Brain pericyte (primary cell): ENCODE measurements around the gene DENND5B.
"Not testable (repeated sequence)": the region's sequence is repeated elsewhere in the genome, so short reads cannot be mapped to it uniquely, and the experiment has no call there.

Source experiments
- DNase-seq: peaks from one replicate; pipeline ENCODE4 v3.0.0-alpha.2; 2012; ENCODE audit warnings: low read depth, low spot score

The DENND5B gene

DNA sequence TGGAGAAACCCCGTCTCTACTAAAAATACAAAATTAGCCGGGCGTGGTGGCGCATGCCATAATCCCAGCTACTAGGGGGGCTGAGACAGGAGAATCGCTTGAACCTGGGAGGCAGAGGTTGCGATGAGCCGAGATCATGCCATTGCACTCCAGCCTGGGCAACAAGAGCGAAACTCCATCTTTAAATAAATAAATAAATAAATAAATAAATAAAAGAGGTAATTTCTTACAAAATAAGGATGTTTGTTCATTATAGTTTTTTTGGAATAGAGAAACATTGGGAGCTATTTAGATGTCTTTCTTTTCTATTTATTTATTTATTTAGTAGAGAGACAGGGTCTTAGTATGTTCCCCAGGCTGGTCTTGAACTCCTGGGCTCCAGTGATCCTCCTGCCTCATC is 213.7 kb downstream of the DENND5B start:
- DNase-seq, result not testable (repeated sequence)

DNA sequence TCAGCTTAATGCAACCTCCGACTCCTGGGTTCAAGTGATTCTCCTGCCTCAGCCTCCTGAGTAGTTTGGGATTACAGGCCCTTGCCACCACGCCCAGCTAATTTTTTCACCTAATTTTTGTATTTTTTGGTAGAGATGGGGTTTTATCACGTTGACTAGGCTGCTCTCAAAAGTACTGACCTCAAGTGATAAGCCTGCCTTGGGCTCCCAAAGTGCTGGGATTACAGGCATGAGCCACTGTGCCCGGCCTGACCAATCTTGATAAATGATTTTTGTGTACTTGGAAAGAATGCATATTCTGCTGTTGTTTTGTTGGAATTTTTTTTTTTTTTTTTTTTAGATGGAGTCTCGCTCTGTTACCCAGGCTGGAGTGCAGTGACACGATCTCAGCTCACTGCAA is 215.5 kb downstream of the DENND5B start:
- DNase-seq, result not testable (repeated sequence)

DNA sequence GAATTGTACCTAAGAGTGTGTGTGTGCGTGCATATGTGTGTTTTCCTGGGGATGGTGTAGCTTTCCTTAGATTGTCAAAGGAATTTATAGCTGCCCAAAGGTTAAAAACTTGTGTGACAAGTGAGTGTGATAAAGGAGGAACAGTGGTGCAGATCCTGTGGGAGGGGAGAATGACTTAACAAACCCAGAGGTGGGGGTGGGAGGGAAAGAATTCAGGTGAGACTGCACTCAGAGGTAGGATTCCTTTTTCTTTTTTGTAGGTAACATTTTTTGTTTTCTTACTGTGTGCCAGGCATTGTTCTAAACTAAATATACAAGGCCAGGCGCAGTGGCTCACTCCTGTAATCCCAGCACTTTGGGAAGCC is 219.7 kb downstream of the DENND5B start:
- no peak for DNase-seq

DNA sequence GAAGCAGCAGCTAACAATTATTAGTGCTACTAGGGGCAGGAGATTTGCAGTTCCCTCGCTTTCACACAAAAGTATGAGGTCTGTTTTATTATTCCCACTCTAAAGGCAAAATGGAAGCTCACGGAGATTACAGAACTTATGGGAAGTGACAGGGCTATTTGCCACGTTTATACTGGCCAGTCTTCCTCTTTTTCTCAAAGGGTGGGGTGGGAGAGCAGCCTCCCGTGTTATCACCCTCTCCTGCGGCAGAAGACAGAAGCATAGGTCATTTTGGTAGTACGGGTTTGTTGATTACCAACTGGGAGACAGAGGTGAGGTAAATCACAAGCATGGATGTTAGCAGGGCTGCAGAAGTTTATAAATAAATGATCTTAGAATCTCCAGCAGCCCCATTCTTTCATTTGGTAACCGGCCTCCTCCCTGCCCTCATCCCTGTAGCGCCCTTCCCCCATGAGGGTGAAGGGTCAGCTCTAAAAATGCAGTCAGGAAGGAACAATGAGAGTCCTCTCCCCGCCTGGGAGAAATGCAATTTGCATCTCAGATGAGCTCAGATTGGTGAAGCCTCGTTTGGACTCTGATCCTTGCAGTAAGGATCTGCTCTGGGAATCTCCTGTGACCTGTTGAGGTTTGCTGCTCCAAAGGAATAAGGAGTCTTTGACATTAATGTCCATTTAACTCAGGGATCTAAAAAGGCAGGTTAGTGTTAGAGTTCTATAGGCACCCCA is 220.2 kb downstream of the DENND5B start:
- no peak for DNase-seq

DNA sequence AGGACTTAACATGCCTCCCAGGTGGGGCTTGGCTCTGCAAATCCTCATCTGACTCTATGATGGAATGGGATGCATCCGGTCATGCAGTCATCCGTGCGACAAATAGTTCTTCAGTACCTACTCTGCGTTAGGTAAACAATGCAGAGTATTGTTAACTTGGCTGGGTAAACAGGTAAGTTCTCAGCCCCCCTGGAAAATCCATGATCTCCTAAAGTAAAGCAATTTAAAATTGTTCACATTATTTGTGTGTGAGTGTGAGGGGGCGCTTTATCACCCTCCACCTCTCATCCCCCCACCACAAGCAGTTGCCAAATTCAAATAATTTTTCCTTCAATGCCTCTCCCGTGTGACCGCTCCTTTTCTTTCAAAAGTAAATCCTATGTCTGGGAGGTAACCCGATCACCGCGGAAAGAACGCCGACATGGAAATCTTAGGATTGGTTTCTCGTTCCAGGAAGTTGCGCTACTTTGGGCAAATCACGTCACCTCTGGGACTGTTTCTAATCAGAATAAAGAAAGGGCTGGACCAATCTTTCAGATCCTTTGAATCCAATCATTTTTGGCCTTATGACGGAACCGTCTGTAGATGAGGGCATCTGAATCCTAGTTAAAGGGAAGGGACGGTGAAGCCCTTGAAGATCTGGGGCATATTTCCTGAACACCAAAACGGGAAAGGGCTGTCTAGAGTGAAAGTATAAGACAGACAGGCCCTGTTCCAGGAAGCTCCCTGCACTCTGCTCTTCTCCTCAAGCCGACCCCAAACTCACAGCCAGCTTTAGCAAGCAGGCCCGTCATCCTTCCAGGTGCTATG is 221.0 kb downstream of the DENND5B start:
- DNase-seq, result no peak

GRCh38 chr12:31368666-31369361 is 222.1 kb downstream of the DENND5B start:
- no peak for DNase-seq

GRCh38 chr12:31366104-31366621 is 224.8 kb downstream of the DENND5B start:
- DNase-seq, result no peak

DNA sequence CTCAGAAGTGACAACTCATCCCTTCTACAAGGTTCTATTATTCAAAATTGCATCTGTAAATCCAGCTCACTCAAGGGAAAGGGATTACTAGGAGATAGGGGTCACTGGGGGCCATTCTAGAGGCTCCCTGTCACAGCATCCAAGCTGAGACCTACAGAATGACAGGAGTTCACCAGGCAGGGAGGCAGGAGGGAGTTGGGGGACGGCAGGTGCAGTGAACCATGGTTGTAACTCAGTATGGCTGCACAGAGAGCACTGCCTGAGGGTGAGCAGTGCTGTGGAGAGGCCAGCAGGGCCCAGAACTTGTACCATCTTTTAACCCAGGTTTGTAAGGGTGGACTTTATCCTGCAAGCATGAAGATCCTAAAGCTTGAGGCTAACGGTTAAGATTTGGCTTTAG is 227.1 kb downstream of the DENND5B start:
- no peak for DNase-seq

DNA sequence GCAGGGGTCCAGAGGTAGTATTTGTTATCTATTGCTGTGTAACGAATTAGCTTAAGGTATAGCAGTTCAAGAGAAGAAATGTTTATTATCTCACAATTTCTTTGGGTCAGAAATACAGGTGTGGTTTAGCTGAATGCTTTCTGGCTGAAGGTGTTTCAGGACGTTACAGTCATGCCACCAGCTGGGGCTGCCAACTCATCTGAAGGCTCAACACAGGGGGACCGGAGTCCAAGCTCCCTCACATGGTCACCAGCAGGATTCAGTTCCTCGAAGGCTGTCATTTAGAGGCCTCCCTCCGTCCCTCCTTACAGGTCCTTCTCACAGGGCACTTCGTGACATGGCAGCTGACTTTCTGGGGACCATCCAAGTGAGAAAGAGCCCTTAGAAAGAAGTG is 227.5 kb downstream of the DENND5B start:
- DNase-seq, result no peak

GRCh38 chr12:31362759-31363415 is 228.0 kb downstream of the DENND5B start:
- DNase-seq, result no peak

- DNase-seq, result no peak
These were observed 228.7 kb downstream of the DENND5B start for GRCh38 chr12:31362115-31362758.

DNA sequence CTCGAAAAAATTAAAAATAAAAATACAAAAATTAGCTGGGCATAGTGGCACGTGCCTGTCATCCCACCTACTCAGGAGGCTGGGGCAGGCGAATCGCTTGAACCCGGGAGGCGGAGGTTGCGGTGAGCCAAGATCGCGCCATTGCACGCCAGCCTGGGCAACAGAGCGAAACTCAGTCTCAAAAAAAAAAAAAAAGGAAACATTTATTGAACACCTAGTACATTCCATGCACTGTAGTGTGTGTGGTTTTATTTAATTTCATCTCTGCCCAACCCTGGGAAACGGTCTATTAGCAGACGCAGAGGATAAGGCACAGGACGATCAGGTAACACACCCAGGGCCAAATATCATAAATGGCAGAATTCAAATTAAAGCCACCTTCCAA is 229.2 kb downstream of the DENND5B start:
- DNase-seq, result no peak

GRCh38 chr12:31355747-31356107 is 235.2 kb downstream of the DENND5B start:
- DNase-seq, result no peak

GRCh38 chr12:31353750-31354708 is 236.9 kb downstream of the DENND5B start:
- no peak for DNase-seq

- DNase-seq, result no peak
These were observed 244.7 kb downstream of the DENND5B start for GRCh38 chr12:31346267-31346666.

DNA sequence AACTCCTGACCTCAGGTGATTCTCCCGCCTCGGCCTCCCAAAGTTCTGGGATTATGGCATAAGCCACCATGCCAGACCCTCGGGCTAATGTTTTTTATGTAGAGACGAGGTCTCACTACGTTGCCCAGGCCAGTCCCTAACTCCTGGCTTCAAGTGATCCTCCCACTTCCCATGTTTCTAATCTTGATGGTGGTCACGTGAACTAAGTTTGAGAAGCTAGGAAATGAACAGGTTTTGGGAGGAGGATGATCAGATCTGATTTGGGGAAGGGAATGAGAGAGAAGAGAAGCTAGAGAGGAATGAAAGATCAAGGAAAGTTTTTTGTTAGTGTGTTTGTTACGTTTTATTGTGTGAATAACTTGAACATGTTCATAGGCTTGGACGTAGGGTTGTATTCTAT is 247.8 kb downstream of the DENND5B start:
- DNase-seq, result no peak

DNA sequence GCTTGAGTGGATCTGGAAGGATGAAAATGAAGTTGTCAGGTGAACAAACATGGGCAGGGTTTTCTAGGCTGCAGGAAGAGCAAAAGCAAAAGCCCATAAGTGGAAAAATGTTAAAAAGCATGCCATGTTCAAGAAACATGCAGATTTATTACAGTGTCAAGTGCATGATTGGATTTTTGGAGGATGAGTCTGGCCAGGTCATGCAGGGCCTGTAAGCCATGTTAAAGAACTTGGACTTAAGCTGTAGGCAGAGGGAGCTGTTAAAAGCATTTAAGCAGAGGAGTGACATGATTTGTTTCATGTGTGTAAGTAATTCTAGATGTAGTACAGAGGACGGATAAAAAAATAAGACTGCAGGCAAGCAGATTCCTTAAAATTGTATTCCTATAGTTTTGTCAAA is 248.7 kb downstream of the DENND5B start:
- DNase-seq, result no peak

- DNase-seq, result no peak
These were observed 250.9 kb downstream of the DENND5B start for GRCh38 chr12:31339831-31340622.

- DNase-seq, result no peak
These were observed 253.0 kb downstream of the DENND5B start for GRCh38 chr12:31337952-31338351.
